ENCODE results near the gene CARMIL1.

The CARMIL1 gene

DNA sequence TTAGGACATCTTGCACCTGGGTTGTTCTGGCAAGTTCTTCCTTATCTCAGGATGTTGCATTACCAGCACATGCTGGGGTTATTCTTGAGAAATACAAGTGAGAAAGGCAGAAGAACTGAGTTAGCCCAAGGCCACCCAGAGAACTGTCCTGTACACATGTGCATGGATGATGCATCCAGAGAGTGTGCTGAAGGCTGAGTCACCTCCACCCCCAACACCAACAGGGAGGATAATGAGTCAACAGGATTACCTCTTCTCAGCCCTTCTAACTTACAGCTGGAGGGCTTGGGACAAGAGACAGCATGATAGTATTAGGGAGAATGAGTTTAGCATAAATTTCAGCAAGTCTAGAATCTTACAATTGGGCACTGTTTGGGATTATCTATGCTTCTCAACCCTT lies 381.3 kb downstream of the CARMIL1 start:
- DNase-seq (ENCODE audit: low read depth) = no peak

- no peak for DNase-seq (ENCODE audit: low read depth)
Measured at GRCh38 chr6:25661129-25661779, 382.1 kb downstream of the CARMIL1 start.

DNA sequence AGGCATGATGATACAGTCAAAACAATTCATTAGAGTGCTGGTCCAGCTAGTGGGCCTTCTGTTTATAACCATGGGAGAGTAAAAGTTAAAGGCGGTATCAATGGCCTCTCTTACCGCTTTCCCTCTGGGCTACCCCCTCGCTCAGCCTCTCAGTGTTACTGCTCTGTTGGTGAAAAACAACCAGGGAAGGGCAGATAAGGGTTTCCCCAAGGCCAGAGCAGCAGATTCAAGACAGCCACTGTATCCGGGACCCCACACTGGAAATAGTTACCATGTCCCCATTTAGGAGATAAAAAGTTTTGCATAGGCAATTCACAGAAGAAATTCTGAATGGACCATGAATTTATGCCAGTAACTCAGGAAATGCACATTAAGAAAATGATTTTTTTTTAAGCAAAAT lies 386.3 kb downstream of the CARMIL1 start:
- DNase-seq (ENCODE audit: low read depth) = no peak

DNA sequence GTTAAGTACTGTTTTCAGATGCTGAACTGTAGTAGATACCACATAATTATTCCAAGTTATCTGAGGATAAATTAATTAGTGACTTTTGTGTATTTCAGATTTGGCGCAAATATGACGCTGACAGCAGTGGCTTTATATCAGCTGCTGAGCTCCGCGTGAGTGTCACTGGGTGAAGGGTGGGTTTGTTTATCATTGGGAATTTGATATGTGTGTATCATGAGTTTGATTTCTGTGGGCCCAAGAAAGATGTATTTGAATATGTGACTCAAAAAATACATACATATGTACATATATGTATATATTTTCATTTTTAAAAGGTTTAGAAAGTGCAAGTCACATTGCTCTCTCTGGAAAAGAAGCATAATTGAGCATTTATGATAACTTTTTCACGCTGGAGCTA lies 390.2 kb downstream of the CARMIL1 start:
- DNase-seq (ENCODE audit: low read depth) = no peak
